HL-60/S4 treated with phorbol 12-myristate 13-acetate at 8.2 ng/mL for 4 days and 3 days (cell line): ENCODE measurements around the gene CARMIL1.
"Not testable (repeated sequence)": the region's sequence is repeated elsewhere in the genome, so short reads cannot be mapped to it uniquely, and the experiment has no call there.

ENCODE experiments used
- in situ Hi-C: fragments of 300-500 bp; cut with MboI; formaldehyde crosslinking; loops from 2 replicates; pipeline ENCODE4 v1.15.0; 2022; ENCODE audit warnings: low sequenced_read_pairs

The CARMIL1 gene

DNA sequence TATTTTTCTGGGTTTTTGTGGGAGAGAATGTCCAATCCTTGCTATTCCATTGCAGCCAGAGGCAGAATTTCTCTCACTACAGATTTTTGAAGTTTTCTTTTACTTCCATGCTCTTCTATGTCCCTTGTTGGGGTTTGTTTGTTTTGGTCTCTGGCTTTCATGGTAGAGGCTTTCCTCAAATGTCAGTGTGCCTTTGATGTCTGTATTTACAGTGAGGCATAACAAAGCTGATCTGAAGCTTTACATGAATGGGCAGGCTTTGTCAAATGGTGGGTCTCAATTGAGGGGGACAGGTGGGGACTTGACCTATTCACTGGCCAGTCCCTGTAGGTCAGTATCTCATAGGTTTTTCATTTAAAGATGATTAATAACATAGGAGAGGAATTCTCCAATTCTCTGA is 8.6 kb upstream of the CARMIL1 start:
- in situ Hi-C loops: loop anchor here (25.0 kb wide), 1 partner anchor 217 kb away; no protein-coding TSS in a partner anchor

DNA sequence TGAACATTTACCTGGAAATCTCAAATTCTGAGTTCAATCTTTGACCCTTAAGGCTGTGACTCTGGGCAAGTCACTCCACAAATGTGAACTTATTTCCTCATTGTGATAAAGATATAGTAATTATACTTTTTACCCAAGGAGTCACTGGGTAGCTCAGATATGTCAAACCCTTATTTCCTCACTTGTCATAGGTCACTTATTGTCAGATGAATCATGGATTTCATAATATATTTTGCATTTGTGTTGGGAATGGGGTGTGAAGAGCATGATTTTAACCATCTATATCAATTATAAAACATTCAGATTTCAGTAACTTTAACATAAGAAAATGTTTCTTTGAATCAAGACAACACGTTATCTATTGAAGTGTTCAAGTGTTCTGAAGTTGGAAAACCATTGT is 3.7 kb upstream of the CARMIL1 start:
- in situ Hi-C loops: no loop called here

DNA sequence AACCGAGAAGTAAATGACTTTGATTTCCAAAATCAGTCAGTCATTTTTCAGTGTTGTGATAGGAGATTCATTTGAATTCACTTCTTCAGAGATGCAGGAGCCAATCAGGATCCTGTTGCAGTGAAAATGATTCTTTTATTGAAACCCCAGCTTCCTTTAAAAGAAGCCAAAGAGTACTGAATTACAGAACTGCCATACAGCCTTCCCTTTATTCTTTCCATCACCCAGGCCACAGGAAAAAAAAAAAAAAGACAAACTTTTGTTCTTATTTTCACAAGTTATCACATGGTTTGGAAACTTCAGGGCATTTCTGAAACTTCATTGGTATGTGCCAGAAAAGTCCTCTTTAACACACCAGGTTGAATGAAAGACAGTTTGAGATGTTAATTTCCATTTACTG is 1.8 kb upstream of the CARMIL1 start:
- in situ Hi-C loops: no loop called here

DNA sequence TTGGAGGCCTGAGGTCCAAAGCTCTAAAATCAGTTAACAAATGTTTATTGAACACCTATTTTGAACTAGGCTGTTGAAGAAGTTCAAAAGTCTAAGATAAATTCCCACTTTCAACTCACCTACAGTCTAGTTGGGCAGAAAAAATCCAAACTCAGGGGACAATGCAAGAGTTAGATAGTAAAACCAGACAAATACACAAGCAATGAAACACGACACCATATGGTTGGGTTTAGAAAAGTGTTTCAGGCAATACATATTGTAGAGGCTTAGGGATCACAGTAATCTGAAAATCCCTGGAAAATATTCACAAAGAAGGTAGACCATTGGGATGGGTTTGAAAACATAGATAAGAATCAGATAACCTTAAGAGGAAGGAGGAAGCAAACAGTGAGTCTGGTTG is 1.3 kb upstream of the CARMIL1 start:
- in situ Hi-C loops: no loop called here

DNA sequence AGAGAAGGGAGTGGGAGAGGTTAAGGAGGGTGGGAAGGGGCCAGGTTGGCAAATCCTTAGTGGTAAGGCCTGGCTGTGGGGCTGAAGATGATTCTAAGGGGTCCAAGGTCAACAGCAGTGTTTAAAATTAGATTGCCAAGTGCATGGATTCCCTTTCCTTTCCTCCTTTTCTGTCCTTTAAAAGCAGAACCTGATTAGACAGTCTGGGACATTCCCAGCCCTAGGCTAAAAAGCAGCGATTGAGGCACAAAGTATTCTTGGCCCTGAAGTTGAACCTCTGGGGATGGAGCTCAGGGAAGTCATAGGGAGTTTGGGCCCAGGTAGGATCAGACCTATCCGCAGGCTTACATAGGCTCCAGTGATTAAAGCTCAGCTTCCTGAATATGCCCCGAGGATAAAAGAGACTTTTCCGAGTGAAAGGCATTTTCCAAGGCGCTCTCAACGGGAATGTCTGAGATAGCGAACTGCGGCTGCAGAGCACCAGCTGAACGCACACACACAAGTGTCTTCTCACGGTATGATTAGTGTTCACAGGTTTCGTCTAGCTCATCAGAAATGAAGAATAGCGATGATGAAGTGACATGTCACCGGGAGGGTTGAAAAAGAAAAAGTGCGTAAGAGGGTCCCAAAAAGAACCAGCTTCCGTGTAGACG is 787 bp upstream of the CARMIL1 start:
- in situ Hi-C loops: no loop called here

DNA sequence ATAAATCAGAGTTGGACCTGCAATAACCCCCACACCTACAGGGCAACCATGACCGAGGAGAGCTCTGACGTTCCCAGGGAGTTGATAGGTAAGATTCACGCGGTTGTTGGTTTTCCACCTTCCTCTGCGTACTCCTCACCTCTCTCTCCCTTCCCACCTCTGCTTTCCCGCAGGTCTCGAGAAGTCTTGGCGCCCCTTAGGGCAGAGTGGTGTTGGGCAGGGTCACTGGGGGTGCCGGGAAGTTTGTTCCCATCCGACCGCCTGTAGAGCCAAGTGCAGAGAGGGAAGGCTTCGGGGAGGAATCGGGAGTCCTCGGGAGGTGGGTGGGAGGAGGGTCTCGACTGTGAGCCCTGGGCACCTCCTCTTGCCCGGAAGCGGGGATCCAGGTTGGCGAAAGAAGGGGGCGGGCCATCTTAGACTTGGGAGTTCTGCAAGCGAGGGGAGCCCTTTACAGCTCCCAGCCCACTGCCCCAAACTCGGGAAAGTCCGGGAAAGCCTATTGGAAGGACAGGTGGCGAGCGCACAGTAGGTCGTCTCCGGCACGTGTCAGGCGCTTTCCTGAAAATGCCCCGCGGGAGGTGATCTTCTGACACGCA is 672 bp downstream of the CARMIL1 start:
- in situ Hi-C loops: no loop called here

DNA sequence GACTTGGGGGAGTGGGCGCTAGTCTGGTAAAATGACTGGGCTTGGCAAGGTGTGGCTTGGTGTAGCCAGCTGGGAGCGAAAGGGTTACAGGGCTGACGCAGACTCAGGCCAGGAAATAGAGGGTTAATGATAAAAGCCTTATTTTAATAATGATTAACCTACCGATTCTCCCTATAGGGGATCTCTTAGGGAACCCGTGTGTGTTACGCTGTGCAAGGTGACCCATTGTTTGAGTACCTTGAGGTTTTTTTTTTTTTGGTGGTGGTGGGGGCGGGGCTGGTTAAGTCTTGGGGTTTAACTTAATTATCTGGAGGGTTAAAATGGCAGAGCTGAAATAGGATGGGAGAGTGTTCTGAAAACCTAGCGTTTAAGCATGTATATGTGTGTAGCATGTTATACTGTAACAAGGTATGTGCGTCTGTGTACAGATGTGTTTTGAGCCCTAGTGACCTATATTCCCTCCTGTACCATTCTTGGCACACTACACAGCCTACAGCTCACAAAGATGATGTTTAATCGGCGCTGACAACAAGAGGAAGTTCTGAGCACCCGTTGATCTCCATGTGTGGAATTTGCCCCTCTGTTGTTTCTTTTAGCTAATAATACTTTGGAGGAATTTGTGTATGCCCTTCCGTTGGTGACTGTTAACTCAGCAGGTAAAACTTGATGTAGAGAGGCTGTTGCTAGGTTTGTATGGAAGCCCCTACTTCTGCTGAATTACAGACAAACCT is 1.3 kb downstream of the CARMIL1 start:
- in situ Hi-C loops: no loop called here

DNA sequence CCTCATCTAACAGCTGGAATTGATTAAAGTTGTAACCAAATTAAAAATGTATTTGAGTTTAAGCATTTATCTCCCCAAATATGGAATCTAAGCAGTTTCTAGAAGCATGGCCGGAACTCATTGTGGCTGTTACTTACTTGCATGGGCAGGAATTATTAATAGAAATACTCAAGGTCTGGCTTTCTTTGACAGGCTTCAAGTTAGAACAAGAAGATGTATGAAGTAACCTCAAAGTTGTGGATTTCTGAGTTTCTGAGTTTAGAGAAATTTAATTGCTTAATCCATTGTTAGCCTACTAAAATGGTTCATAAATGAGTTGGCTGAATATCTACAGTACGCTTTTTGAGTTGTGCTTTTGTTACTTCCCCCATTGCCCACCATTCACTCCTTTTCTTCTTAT is 7.7 kb downstream of the CARMIL1 start:
- in situ Hi-C loops: no loop called here

DNA sequence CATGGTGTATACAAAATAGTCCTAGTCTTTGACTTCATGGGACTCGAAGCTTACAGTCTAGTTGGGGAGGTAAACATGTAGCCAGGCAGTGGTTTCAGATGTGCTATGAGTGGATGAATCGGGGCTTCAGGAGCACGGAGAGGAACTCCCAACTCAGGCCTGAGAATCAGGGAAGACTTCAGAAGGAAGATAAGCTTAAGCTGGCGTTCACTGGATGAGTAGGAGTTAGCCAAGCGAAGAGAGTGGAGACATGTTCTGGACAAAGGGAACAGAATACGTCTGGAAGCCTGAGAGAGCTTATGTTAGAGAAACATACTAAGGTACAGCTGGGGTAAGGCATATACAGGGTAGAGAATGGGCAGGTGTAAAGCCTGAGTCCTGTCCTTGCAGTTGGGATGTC is 8.8 kb downstream of the CARMIL1 start:
- in situ Hi-C loops: no loop called here

DNA sequence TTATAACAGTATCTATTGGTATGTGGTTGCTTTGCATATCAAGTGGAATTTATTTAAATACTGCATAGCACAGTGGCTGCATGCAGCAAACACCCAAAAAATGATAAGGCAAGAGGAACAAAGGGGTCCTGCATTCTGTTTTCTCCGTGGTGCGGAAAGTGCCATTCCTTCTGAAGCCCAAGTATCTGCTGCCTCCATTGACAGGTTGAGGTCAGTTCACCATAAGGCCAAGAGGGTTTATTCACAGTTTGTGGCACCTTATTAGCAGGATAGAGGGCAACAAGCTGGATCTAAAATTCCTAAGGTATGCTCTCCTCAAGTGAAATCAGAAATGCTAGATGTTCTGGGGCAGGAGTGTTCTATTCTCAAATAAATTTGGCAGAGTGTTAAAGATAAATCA is 9.3 kb downstream of the CARMIL1 start:
- in situ Hi-C loops: no loop called here

DNA sequence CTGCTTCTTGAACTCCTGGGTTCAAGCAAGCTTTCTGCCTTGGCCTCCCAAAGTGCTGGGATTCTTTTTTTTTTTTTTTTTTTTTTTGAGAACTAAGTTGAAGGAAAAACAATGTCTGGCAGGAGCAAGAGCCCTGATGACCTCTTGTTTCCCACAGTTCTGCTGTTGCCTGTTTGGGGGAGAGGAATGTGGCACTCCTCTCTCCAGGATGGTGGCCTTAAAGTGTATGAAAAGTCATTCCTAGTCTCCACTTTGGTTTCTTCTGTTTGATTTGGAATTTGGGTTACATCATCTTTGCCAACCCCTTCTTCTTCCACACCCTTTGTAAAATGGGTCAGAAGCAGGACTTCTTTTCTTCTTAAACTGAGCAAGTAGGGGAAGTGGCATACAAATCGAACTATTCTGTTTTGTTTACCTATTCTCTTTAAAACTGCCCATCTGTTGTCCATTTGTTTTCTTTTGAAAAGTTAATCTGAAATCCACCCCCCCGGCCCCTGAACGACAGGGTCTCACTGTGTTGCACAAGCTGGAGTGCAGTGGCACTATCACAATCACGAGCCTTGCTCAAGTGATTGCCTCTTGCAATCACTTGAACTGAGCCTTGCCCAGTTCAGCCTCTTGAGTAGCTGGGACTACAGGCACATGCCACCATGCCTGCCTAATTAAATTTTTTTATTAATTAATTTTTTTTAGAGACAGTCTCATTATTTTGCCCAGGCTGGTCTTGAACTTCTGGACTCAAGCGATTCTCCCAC is 11.3 kb downstream of the CARMIL1 start:
- in situ Hi-C loops: no loop called here

DNA sequence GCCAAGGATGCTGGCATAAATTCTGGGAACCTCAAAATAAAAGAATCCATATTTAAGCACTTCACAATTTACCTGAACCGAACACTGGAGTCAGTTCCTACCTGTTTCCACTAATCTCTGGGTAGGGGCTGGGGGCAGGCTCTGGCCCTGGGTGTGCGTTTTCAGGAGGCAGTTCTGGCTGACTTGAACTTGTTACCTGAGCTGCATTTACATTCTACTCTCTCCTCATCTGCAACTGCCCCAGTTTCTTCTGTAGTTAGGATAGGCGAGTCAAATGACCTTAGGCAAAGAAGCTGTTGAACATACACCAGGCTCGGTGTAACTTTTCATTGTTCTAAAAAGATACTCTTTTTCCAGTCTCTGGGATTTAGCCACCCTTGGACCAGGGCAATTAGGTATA is 13.2 kb downstream of the CARMIL1 start:
- in situ Hi-C loops: no loop called here

DNA sequence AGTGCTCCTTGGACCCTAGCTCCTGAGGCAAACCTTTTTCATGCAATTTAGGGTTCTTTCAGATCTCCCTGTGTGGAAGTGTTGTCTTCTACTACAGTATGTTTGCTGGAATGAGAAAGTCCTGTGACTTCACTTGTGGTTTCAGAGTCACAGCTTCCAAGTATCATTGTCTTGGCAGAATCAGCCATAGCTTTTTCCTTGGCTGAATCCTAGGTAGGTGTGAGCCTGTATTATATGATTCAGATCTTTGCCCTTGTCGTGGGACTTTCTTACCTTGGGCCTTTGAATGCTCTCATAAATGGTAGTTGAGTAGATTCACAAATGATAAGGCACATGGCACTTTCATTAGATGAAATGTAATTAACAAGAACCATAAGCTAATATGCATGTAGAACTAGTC is 16.5 kb downstream of the CARMIL1 start:
- in situ Hi-C loops: no loop called here

DNA sequence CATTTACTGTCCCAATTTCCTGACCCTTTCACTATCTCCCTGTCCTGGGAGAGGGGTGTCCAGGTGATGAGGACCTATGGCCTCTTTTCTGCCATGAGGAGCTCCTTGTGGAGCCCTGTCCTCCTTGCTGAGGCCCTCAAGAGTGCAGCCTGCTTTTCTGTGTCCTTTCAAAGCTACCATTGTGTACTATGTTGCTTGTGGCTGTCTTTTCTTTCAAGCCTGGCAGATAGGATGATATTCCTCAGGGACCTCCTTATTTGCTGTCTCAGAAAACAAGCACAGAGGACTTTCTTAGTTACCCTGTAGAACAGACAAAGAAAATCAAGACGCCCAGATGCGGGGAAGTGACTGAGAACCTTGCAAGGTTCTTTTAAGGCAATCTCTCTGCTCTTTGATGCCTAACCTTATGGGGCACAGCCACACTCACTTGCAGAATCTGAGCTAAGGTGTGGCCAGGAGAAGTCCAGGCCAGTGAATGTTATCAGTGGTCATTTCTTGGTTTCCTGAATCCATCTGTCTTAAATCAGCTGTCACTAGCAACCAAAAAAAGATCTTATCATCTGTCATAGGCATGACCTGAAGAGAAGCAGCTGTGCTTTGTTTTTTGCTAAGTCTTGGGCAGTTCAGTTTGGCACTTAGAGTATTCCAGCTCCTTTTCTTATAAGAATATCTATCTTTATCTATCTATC is 17.2 kb downstream of the CARMIL1 start:
- in situ Hi-C loops: no loop called here

DNA sequence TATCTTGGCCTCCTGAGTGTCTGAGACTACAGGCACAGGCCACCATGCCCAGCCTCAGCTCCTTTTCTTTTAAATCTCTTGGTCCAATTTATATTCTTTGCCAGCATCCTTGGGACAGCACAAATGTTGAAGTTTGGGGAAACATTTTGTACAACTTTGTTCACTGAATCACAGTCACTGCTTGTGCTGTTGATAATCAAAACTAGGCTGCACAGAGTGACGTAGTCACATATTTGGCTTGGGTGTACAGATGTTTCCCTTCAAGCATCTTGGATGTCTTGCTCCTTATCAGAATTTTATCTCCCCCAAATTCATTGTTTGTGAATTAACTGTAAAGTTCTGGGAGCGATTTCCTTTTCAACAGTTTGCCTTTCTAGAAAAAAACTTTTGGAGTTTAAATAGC is 17.9 kb downstream of the CARMIL1 start:
- in situ Hi-C loops: no loop called here

DNA sequence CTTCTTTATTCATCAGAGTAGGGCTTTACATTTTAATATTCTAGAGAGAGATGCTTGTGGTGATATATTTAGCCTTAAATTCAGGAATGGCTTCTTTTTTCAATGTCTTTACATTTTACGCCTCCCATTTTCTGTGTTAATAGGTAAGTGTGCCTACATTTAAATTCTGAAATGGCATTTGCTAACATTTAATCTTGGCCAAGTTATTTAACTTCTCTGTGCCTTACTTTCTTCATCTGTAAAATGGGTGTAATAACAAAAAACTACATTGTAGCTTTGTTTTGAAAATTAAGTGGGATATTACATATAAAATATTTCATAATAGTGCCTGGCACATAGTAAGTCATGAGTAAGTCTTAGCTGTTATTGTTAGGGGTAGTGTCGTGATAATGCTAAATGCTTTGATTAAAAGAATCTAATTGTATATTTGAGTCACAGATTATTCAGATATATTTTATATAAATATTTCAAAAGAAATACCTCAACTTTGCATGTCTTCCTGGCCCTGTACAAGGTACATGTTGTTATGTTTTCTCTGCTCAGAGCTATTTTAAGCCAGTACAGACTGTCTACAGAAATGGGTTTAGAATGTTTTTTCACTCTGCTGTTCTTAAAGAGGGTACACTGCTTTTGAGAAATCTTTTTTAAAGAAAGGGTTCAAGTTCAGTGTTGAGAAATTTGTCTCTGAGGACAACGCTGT is 18.8 kb downstream of the CARMIL1 start:
- in situ Hi-C loops: no loop called here

DNA sequence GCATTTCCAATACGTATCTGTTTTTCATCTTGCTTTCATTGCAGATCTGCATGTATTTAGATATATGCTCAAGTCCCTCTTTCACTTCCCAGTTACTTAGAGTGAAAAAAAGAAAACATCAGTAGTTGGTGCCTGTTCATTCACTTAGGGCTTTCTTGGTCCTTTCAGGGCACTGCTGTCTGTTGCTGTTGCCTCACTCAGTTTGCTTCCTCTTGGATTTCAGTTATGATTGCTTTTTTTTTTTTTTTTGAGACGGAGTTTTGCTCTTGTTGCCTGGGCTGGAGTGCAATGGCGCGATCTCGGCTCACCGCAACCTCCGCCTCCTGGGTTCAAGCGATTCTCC is 19.3 kb downstream of the CARMIL1 start:
- in situ Hi-C loops: not testable (repeated sequence)

DNA sequence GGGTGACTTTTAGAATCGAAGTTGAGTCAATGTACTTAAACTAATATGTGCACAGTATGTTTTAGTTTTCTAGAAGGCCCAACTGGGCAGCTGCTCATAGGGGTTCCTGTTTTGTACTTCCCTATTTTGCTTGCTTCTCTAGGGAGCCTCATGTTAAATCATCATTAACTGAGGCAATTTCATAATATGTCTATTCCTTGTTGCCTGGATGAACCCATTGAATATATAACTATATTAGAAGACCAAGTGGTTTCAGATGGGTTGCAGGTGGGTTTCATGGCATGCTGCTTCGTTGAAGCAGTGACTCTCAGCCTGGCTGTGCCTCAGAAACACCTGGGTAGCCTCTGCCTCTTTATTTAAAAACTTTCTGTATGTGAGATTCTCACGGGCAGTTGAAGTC is 22.2 kb downstream of the CARMIL1 start:
- in situ Hi-C loops: no loop called here

DNA sequence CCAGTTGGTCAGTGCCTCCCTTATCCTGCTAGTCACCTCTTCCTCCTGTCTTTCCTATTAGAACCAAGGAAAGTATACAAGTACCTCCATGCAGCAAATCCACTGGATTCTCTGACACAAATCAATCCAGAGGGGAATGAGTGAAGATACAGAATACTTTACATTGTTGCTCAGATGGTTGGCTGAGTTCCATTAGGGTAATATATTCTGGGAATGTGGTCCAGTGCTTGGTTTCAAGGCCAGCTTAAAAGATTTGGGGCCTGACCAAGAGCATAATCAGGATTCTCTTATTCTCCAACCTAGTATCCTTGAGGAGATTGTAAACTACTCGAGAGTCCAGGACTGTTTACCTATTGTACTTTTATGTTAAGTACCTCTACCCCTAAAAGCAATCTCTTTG is 23.0 kb downstream of the CARMIL1 start:
- in situ Hi-C loops: no loop called here

DNA sequence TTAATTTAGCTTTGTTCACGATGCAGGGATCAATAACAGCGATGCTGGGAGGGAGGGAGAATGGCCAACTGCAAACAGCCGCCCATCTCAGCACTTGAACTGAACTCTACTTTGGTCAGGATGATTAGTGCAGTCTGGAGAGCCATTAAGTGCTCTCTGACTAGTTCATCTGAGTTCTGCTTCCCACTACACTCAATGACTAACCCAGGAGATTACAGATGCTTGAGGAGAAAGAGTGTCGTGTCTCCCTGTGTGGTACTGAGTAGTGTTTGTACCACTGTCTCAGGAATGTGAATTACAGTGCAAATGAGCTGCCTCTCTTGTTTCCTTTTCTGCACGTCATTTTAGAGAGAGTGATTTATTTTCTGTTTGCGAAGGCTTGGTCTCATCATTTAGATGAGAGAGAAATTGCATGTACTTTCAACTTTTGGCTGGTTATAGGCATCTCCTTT is 23.5 kb downstream of the CARMIL1 start:
- in situ Hi-C loops: no loop called here

DNA sequence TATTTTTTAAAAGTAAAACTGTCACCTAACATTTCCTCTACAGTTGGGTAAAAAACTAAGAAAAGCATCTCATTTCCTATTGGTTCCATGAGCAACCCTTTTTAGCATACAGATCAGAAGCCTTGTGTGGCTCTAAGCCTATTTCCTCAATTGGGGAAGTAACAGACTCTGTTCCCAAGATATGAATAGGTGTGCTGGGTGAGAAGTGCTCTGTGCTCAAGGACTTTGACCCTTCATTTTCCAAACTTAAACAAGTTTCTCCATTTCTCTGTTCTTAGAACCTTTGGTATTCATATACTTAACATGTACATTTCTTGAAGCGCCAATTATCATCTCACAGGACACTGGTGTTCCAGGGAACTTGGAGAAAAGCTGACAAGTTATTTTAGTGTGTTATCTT is 24.1 kb downstream of the CARMIL1 start:
- in situ Hi-C loops: no loop called here
